Activated CD8-positive, alpha-beta T cell treated with anti-CD3 and anti-CD28 coated beads, Interleukin-2, amount 10 ng/mL, durations not matched to agents 7 days and 5 days (primary cell): ENCODE results near the gene RPS24. TPM values are rescaled to one million over a fixed set of nuclear protein-coding genes. Genes with fewer than 3 reads are reported as not detected.
"Not testable (repeated sequence)": the region's sequence is repeated elsewhere in the genome, so short reads cannot be mapped to it uniquely, and the experiment has no call there.

Source experiments
- ATAC-seq: fragments of 150-1000 bp; cut with Tn5 transposase; one replicate; pipeline ENCODE4 v1.10.0; 2021; ENCODE audit warnings: moderate library complexity
- CTCF ChIA-PET: fragments of 350-600 bp; sonication (Branson Sonifier 250); formaldehyde crosslinking; loops from one replicate; lab custom pipeline; 2021; ENCODE audit warnings: antibody characterized with exemption; lab: Charles Lee
- POLR2A ChIA-PET: fragments of 350-600 bp; sonication (Branson Sonifier 250); formaldehyde crosslinking; loops from one replicate; lab custom pipeline; 2021; ENCODE audit warnings: antibody characterized with exemption; lab: Charles Lee
- DNase-seq: peaks from one replicate; pipeline ENCODE4 v3.0.0-alpha.2; 2020
- H3K27ac Mint-ChIP-seq: one replicate; pipeline ENCODE4 v1.8.0; 2021; ENCODE audit warnings: mild to moderate bottlenecking, mixed read lengths
- H3K27me3 Mint-ChIP-seq: one replicate; pipeline ENCODE4 v1.8.0; 2021; ENCODE audit warnings: low read depth, mixed read lengths
- H3K36me3 Mint-ChIP-seq: one replicate; pipeline ENCODE4 v1.8.0; 2021; ENCODE audit warnings: low read depth, mixed read lengths
- H3K4me1 Mint-ChIP-seq: one replicate; pipeline ENCODE4 v1.8.0; 2021; ENCODE audit warnings: low read depth, mixed read lengths
- H3K4me3 Mint-ChIP-seq: one replicate; pipeline ENCODE4 v1.8.0; 2021; ENCODE audit warnings: mild to moderate bottlenecking, mixed read lengths
- H3K9me3 Mint-ChIP-seq: one replicate; pipeline ENCODE4 v1.8.0; 2022; ENCODE audit warnings: mixed read lengths; ENCODE audit not compliant: insufficient read depth
- total RNA-seq, 2 experiments: library from RNA; stranded (reverse); gene quantifications; one replicate each; pipeline ENCODE4 v1.2.3, GENCODE V29; 2021

Gene RPS24
- total RNA-seq, 2 experiments from 2014 or later: 1,446 to 1,455 TPM

DNA sequence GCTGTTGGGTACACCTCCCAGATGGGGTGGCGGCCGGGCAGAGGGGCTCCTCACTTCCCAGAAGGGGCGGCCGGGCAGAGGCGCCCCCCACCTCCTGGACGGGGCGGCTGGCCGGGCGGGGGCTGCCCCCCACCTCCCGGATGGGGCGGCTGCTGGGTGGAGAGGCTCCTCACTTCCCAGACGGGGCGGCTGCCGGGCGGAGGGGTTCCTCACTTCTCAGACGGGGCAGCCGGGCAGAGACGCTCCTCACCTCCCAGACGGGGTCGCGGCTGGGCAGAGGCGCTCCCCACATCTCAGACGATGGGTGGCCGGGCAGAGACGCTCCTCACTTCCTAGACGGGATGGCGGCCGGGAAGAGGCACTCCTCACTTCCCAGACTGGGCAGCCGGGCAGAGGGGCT, 42.1 kb downstream of the RPS24 start:
- DNase-seq, CTCF ChIA-PET, H3K9me3 Mint-ChIP-seq, POLR2A ChIA-PET, H3K4me1 Mint-ChIP-seq, H3K4me3 Mint-ChIP-seq, H3K27ac Mint-ChIP-seq, H3K36me3 Mint-ChIP-seq, ATAC-seq, H3K27me3 Mint-ChIP-seq: not testable (repeated sequence)

- DNase-seq: no peak
- Mint-ChIP-seq H3K4me3 (no peak overlapping the region), H3K9me3 (no peaks in the 10 kb centered on the region), H3K27ac (no peak overlapping the region), H3K36me3 (peaks cover 2% of the 10 kb centered on the region), H3K4me1 (no peaks in the 10 kb centered on the region), H3K27me3 (no peaks in the 10 kb centered on the region)
- ChIA-PET CTCF (interaction anchor here (1.8 kb wide), 1 partner anchor 31 kb away, joined by 6 read pairs; no protein-coding TSS in a partner anchor), POLR2A (interaction anchor here (0.6 kb wide), 1 partner anchor 11 kb away, joined by 3 read pairs; no protein-coding TSS in a partner anchor)
- ATAC-seq: no peak
Observed at GRCh38 chr10:78078539-78079330, 45.1 kb downstream of the RPS24 start.

- Mint-ChIP-seq H3K4me1 (no peaks in the 10 kb centered on the region), H3K27ac (no peak overlapping the region), H3K4me3 (no peak overlapping the region), H3K9me3 (no peaks in the 10 kb centered on the region), H3K27me3 (no peaks in the 10 kb centered on the region), H3K36me3 (peaks cover under 1% of the 10 kb centered on the region)
- ATAC-seq (no peak), DNase-seq (no peak)
- ChIA-PET CTCF (no interaction called here), POLR2A (no interaction called here)
Observed at GRCh38 chr10:78079411-78079810, 45.7 kb downstream of the RPS24 start.

- ChIA-PET CTCF (no interaction called here), POLR2A (no interaction called here)
- H3K4me1 Mint-ChIP-seq: no peaks in the 10 kb centered on the region
- no peak for DNase-seq
- H3K36me3 Mint-ChIP-seq: no peaks in the 10 kb centered on the region
- H3K27me3 Mint-ChIP-seq: peaks cover 3% of the 10 kb centered on the region
- no peaks in the 10 kb centered on the region for H3K9me3 Mint-ChIP-seq
- no peak overlapping the region for H3K4me3 Mint-ChIP-seq
- H3K27ac Mint-ChIP-seq: no peak overlapping the region
- no peak for ATAC-seq
Observed at GRCh38 chr10:78081292-78081691, 47.6 kb downstream of the RPS24 start.

- POLR2A ChIA-PET: no interaction called here
- Mint-ChIP-seq H3K9me3 (no peaks in the 10 kb centered on the region), H3K27ac (no peak overlapping the region), H3K36me3 (no peaks in the 10 kb centered on the region), H3K27me3 (peaks cover 3% of the 10 kb centered on the region), H3K4me3 (no peak overlapping the region), H3K4me1 (no peaks in the 10 kb centered on the region)
- CTCF ChIA-PET: no interaction called here
- ATAC-seq (no peak), DNase-seq (no peak)
Observed at GRCh38 chr10:78082636-78083035, 49.0 kb downstream of the RPS24 start.

Other genes with a start within 250 kb of the RPS24 start
- 1 to 10 TPM; 3.2 to 3.5 TPM for gene DLG5, start 107.1 kb upstream of the RPS24 start, total RNA-seq
- gene POLR3A, start 4.3 kb upstream of the RPS24 start, total RNA-seq: 10 to 100 TPM; 17.0 to 18.5 TPM